LHCN-M2 (cell line): ENCODE measurements around the gene LENG8. TPM values are rescaled to one million over a fixed set of nuclear protein-coding genes. Genes with fewer than 3 reads are reported as not detected.

ENCODE experiments used
- DNase-seq: peaks from one replicate; pipeline ENCODE4 v3.0.0-alpha.2; 2012; ENCODE audit warnings: low read depth
- total RNA-seq: library from RNA; depleted of rRNA; stranded (reverse); fragments of >200 nt; gene quantifications from 2 replicates; pipeline ENCODE4 v1.2.3, GENCODE V29; 2014

LENG8 gene
- total RNA-seq, 1 experiment from 2014 or later, result 36.7 TPM

- no peak for DNase-seq
Measured at GRCh38 chr19:54422136-54422535, 26.9 kb upstream of the LENG8 start.

- no peak for DNase-seq
Measured at GRCh38 chr19:54424201-54424600, 24.8 kb upstream of the LENG8 start.

- no peak for DNase-seq
Measured at GRCh38 chr19:54424660-54425381, 24.2 kb upstream of the LENG8 start.

- no peak for DNase-seq
Measured at GRCh38 chr19:54425382-54425723, 23.6 kb upstream of the LENG8 start.

GRCh38 chr19:54426291-54426931, 22.6 kb upstream of the LENG8 start:
- DNase-seq, result no peak

GRCh38 chr19:54427586-54427985, 21.4 kb upstream of the LENG8 start:
- no peak for DNase-seq

- no peak for DNase-seq
Measured at GRCh38 chr19:54428323-54429175, 20.4 kb upstream of the LENG8 start.

- no peak for DNase-seq
Measured at GRCh38 chr19:54429176-54429495, 19.9 kb upstream of the LENG8 start.

GRCh38 chr19:54429545-54430227, 19.3 kb upstream of the LENG8 start:
- DNase-seq, result no peak

GRCh38 chr19:54430306-54431254, 18.4 kb upstream of the LENG8 start:
- DNase-seq, result no peak

GRCh38 chr19:54431255-54431838, 17.7 kb upstream of the LENG8 start:
- no peak for DNase-seq

- no peak for DNase-seq
Measured at GRCh38 chr19:54432144-54432738, 16.8 kb upstream of the LENG8 start.

GRCh38 chr19:54433697-54434096, 15.3 kb upstream of the LENG8 start:
- DNase-seq, result no peak

GRCh38 chr19:54434112-54434872, 14.7 kb upstream of the LENG8 start:
- DNase-seq, result no peak

- no peak for DNase-seq
Measured at GRCh38 chr19:54434873-54435214, 14.2 kb upstream of the LENG8 start.

- no peak for DNase-seq
Measured at GRCh38 chr19:54435551-54436016, 13.4 kb upstream of the LENG8 start.

GRCh38 chr19:54436031-54436523, 12.9 kb upstream of the LENG8 start:
- DNase-seq, result no peak

GRCh38 chr19:54436628-54437252, 12.3 kb upstream of the LENG8 start:
- no peak for DNase-seq
